Measurements from ENCODE around the gene SYNPO.

DNA sequence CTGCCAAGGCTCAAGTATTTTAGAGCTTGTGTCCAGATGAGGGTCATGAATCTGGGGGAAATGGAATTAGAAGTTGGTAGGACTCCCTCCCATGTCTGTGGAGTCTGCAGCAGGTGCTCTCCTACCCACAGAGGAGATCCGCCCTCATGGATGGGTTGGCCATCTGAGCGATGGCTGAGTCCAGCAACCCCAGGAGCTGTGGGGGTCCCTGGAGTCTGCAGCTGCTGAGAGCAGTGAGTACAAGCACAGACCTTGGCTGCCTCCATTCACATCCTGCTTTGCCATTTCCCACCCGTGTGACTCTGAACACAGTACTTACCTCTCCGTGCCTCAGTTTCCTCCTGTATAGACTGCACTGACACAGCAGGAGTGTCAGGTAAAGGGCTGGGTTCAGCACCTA is 25.8 kb upstream of the SYNPO start:
- no peak for TF ChIP-seq CTCF (IDR thresholded peaks at IDR 0.05)
- TF ChIP-seq POLR2A (IDR thresholded peaks at IDR 0.05; ENCODE audit: low read depth): no peak
- no peak for TF ChIP-seq EP300 (IDR thresholded peaks at IDR 0.05)
